HT-29 (cell line): ENCODE data around the gene KLF14. TPM values are rescaled to one million over a fixed set of nuclear protein-coding genes. Genes with fewer than 3 reads are reported as not detected.
"Not testable (repeated sequence)": the region's sequence is repeated elsewhere in the genome, so short reads cannot be mapped to it uniquely, and the experiment has no call there.

ENCODE experiments used
- DNase-seq: peaks from one replicate; pipeline ENCODE4 v3.0.0-alpha.2; 2015; ENCODE audit warnings: low spot score
- total RNA-seq: library from RNA; depleted of rRNA; stranded (reverse); fragments of >200 nt; shearing (Covaris generic); gene quantifications from 2 replicates; pipeline ENCODE4 v1.2.3, GENCODE V29; 2014; rRNA removed

Gene KLF14
- total RNA-seq, 1 experiment from 2014 or later = not detected

DNA sequence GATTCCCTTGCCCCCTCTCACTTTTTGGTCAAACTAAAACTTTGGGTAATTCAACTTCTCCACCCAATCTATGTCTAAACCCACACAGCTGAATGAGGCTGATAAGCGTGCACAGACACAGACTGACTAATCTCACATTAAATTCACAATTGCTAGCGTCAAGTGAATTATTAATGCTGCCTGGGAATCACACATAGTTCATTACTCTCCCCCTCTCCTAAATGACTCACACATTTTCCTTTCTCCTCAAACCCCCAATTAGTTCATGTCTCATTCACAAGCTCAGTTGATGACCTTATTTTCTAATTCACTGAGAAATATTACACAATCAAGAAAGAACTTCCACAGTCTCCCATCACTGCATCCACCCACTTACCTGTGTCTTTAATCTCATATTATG lies 14.5 kb downstream of the KLF14 start:
- DNase-seq = no peak

DNA sequence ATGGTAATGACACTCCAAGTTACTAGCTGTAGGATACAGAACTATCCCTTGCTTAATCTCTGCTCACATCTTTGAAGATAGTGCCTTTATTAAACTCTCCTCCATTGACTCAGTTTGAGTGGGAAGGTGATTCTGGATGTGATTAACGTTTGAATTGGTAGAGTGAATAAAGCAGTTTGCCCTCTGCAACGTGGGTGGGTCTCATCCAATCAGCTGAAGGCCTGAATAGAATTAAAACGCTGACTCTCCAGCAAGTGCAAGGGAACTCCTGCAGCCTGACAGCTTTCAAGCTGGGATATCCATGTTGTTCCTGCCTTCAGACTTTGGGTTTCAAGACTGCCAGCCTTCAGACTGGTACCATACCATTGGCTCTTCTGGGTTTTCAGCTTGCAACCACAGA lies 21.6 kb downstream of the KLF14 start:
- DNase-seq = no peak

DNA sequence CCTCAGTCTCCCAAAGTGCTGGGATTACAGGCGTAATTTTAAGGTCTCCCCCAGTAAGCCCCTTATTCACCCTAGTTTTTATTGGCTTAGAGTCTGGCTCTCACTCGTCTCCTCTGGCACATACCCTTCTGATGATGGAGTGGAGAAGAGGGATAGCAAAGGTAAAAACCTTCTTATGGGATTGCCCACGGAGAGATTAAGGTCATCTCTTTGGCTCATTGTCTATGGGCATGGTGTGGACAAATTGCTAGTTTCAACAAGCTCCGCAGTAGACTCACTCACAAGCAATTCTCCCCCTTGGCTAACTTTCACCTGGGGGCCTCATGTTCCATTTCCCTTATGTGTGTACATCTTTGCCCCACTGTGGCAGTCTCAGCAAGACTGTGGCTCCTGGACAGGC lies 25.2 kb downstream of the KLF14 start:
- DNase-seq = no peak

DNA sequence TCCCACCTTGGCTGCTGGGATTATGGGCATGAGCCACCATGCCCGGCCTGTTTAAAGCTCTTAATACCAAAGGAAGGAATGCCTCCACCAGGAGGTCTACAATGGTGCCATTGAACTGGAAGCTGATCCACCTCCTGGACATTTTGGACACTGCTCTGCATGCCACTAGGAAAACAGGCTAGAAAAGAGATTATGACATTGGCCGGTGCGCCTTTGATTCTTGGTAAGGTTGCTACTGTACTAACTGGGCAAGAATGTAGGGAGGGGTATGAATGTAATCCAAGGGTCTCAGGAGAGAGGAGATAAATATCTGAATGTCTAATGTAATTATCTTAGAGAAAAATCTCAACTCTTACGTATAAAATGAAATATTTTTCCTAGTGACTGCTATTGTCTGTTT lies 26.0 kb downstream of the KLF14 start:
- DNase-seq = no peak

DNA sequence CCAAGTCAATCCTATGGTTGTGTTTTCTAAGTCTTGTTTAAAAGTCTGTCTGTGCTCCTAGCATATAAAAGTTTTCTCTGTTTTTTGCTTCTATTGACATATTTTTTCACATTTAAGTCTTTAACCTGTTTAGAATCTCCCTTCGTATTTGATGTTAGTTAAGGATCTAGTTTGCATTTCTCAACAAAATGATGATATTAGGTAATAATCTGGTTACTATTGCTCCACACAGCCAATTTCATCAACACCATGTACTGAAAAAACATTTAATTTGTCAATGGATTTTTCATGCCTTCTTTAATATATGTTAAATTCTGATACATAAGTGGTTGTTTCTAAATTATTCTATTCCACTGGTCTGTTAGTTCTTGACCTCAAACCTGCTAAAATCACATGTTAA lies 30.2 kb downstream of the KLF14 start:
- DNase-seq = no peak

DNA sequence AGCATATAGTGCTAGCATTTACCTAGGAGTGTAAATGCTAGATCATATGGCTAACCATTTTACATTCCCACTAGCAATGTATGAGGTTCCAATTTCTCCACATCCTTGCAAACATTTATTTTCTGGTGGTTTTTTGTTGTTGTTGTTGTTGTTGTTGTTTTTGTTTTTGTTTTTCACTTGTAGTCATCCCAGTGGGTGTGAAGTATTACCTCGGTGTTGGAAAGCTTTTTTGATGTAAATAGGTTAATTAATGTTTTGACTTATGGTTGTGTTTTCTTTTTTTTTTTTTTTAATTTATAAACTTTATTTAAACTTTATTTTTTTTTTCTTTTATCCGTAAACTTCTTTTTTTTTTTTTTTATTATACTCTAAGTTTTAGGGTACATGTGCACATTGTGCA lies 32.4 kb downstream of the KLF14 start:
- no peak for DNase-seq

- DNase-seq = no peak
These were observed 33.2 kb downstream of the KLF14 start for GRCh38 chr7:130700760-130701159.

GRCh38 chr7:130699686-130700085 lies 34.3 kb downstream of the KLF14 start:
- no peak for DNase-seq

DNA sequence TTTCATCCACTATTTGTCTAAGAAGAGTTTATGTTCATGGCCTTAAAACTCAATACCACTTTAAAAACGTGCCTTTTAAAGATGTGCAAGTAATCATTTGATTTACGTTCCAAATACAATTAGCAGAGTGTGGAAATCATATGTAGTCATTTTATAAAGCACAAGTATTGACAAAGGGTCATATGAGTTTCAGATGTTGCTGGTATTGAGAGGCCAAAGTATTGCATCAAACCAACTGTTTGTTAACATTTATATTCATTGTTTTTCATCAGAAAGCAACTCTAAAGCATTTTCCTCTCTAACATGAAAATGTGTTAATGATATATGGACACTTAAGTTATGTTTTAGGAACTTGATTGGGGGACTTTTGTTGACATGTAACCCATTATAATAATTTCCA lies 36.2 kb downstream of the KLF14 start:
- DNase-seq = no peak

DNA sequence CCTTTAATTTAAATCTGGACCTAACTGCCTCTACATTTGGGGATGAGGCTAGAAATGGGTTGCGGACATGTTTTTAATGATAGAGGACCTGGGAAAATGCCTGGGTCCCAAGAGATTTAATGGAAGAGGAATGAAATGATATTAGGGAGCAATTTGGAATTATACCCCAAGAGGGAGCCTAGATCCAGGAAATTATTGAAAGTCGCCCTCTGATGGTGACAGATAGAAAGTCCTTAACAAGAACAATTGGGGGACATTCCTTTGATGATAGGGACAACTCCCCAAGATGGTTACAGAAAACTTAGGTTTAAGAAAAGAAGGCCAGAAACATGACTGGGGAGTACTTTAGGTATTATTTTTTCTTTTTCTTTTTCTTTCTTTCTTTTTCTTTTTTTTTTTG lies 38.2 kb downstream of the KLF14 start:
- peak; percentile 69 for DNase-seq

GRCh38 chr7:130692396-130692795 lies 41.6 kb downstream of the KLF14 start:
- DNase-seq = not testable (repeated sequence)

GRCh38 chr7:130689683-130690082 lies 44.3 kb downstream of the KLF14 start:
- no peak for DNase-seq

DNA sequence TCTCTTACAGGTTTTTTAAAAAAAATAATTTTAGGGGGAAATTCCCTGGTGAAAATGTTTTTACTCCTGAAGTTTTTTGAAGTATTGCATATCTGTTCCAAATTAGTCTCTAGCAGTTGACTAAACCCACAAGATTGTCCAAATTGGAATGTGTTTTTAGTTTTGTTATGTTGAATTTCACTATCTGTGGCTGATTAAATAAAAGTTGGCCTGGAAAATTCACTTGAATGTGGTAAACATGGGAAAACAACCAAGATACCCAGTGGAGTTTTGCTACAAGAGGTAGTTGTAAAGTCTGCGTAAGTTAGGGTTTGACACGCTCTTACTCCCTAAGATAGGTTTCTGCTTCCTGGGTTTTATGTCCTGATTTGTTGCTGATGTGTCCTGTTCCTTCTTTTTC lies 51.0 kb downstream of the KLF14 start:
- DNase-seq = no peak

Other genes with a start within 250 kb of the KLF14 start
- gene MEST, start 242.1 kb downstream of the KLF14 start, total RNA-seq = 60.3 and 66.5 TPM in 2 replicates
- gene COPG2, start 65.5 kb downstream of the KLF14 start, total RNA-seq = 14.2 and 15.5 TPM in 2 replicates
- gene TSGA13, start 47.7 kb downstream of the KLF14 start, total RNA-seq = not detected in 2 replicates